GM19025 (cell line): Measurements from ENCODE around the gene CFAP46.
A peak's percentile ranks its signal among the peaks of the same experiment; 100 is the strongest.
"Not testable (repeated sequence)": the region's sequence is repeated elsewhere in the genome, so short reads cannot be mapped to it uniquely, and the experiment has no call there.

Experiments used
- ATAC-seq: cut with Tn5 transposase; IDR thresholded peaks from one replicate; pipeline ENCODE4 v1.9.1; 2021; ENCODE audit warnings: mild to moderate bottlenecking, low read depth, moderate library complexity; ENCODE audit not compliant: unreplicated experiment

The CFAP46 gene

GRCh38 chr10:132964707-132965410 lies 22.5 kb upstream of the CFAP46 start:
- not testable (repeated sequence) for ATAC-seq

GRCh38 chr10:132964231-132964630 lies 21.9 kb upstream of the CFAP46 start:
- ATAC-seq, result no peak

GRCh38 chr10:132963430-132963960 lies 21.1 kb upstream of the CFAP46 start:
- no peak for ATAC-seq

GRCh38 chr10:132962623-132963429 lies 20.5 kb upstream of the CFAP46 start:
- ATAC-seq, result peak; percentile 33

GRCh38 chr10:132961787-132962622 lies 19.6 kb upstream of the CFAP46 start:
- ATAC-seq, result peak; percentile 64

- no peak for ATAC-seq
Observed at GRCh38 chr10:132961420-132961786, 19.0 kb upstream of the CFAP46 start.

- no peak for ATAC-seq
Observed at GRCh38 chr10:132960631-132961419, 18.5 kb upstream of the CFAP46 start.

GRCh38 chr10:132960071-132960472 lies 17.7 kb upstream of the CFAP46 start:
- ATAC-seq, result no peak

GRCh38 chr10:132959559-132959961 lies 17.2 kb upstream of the CFAP46 start:
- ATAC-seq, result no peak

GRCh38 chr10:132958883-132959558 lies 16.7 kb upstream of the CFAP46 start:
- ATAC-seq, result no peak

- no peak for ATAC-seq
Observed at GRCh38 chr10:132957981-132958882, 15.9 kb upstream of the CFAP46 start.

- ATAC-seq, result no peak
Observed at GRCh38 chr10:132957131-132957530, 14.8 kb upstream of the CFAP46 start.

GRCh38 chr10:132956259-132956658 lies 13.9 kb upstream of the CFAP46 start:
- not testable (repeated sequence) for ATAC-seq

GRCh38 chr10:132955479-132955878 lies 13.1 kb upstream of the CFAP46 start:
- no peak for ATAC-seq

GRCh38 chr10:132953428-132953827 lies 11.1 kb upstream of the CFAP46 start:
- ATAC-seq, result no peak

GRCh38 chr10:132951926-132952325 lies 9.6 kb upstream of the CFAP46 start:
- no peak for ATAC-seq

GRCh38 chr10:132948351-132948750 lies 6.0 kb upstream of the CFAP46 start:
- no peak for ATAC-seq

- no peak for ATAC-seq
Observed at GRCh38 chr10:132947843-132948242, 5.5 kb upstream of the CFAP46 start.
